ENCODE results near the gene PELI2.
A peak's percentile ranks its signal among the peaks of the same experiment; 100 is the strongest.

The PELI2 gene

GRCh38 chr14:56117765-56118610 lies at the start of gene PELI2:
Gene PELI2, plus strand, starts transcription at chr14:56118411. Its CDS starts 250 bp downstream, at chr14:56118661.
- DNase-seq = peak; percentile 77

- DNase-seq = no peak
Observed at GRCh38 chr14:56073799-56074198, 44.4 kb upstream of the PELI2 start.

- DNase-seq = no peak
Observed at GRCh38 chr14:56075301-56075700, 42.9 kb upstream of the PELI2 start.

GRCh38 chr14:56081139-56081538 lies 37.1 kb upstream of the PELI2 start:
- DNase-seq = no peak

- DNase-seq = no peak
Observed at GRCh38 chr14:56082880-56083279, 35.3 kb upstream of the PELI2 start.

GRCh38 chr14:56085471-56085870 lies 32.7 kb upstream of the PELI2 start:
- DNase-seq = peak; percentile 14

- DNase-seq = peak; percentile 32
Observed at GRCh38 chr14:56087671-56088471, 30.3 kb upstream of the PELI2 start.

- no peak for DNase-seq
Observed at GRCh38 chr14:56088941-56089340, 29.3 kb upstream of the PELI2 start.

- DNase-seq = peak; percentile 6
Observed at GRCh38 chr14:56092763-56093162, 25.4 kb upstream of the PELI2 start.

GRCh38 chr14:56094076-56094475 lies 24.1 kb upstream of the PELI2 start:
- no peak for DNase-seq

- DNase-seq = no peak
Observed at GRCh38 chr14:56098021-56098420, 20.2 kb upstream of the PELI2 start.

GRCh38 chr14:56099081-56099797 lies 19.0 kb upstream of the PELI2 start:
- DNase-seq = no peak

GRCh38 chr14:56100556-56100955 lies 17.7 kb upstream of the PELI2 start:
- DNase-seq = no peak

GRCh38 chr14:56102941-56103340 lies 15.3 kb upstream of the PELI2 start:
- DNase-seq = no peak

GRCh38 chr14:56107615-56108014 lies 10.6 kb upstream of the PELI2 start:
- DNase-seq = no peak

- DNase-seq = no peak
Observed at GRCh38 chr14:56108057-56108456, 10.2 kb upstream of the PELI2 start.

GRCh38 chr14:56112781-56113180 lies 5.4 kb upstream of the PELI2 start:
- peak; percentile 11 for DNase-seq

GRCh38 chr14:56115334-56115870 lies 2.8 kb upstream of the PELI2 start:
- no peak for DNase-seq

- DNase-seq = no peak
Observed at GRCh38 chr14:56115976-56116893, 2.0 kb upstream of the PELI2 start.

- peak; percentile 33 for DNase-seq
Observed at GRCh38 chr14:56118611-56119181, 485 bp downstream of the PELI2 start.

GRCh38 chr14:56119201-56119981 lies 1.2 kb downstream of the PELI2 start:
- peak; percentile 33 for DNase-seq

Data from OCI-M1 (cell line).